Inflammatory macrophage treated with lipopolysaccharide for 1 hour (primary cell): ENCODE measurements around the gene CD274.
A peak's percentile ranks its signal among the peaks of the same experiment; 100 is the strongest.
"Not testable (repeated sequence)": the region's sequence is repeated elsewhere in the genome, so short reads cannot be mapped to it uniquely, and the experiment has no call there.

Experiments used
- DNase-seq, 2 donors: peaks; one replicate each; pipeline ENCODE4 v3.0.0-alpha.2; 2020 to 2022

Gene CD274

DNA sequence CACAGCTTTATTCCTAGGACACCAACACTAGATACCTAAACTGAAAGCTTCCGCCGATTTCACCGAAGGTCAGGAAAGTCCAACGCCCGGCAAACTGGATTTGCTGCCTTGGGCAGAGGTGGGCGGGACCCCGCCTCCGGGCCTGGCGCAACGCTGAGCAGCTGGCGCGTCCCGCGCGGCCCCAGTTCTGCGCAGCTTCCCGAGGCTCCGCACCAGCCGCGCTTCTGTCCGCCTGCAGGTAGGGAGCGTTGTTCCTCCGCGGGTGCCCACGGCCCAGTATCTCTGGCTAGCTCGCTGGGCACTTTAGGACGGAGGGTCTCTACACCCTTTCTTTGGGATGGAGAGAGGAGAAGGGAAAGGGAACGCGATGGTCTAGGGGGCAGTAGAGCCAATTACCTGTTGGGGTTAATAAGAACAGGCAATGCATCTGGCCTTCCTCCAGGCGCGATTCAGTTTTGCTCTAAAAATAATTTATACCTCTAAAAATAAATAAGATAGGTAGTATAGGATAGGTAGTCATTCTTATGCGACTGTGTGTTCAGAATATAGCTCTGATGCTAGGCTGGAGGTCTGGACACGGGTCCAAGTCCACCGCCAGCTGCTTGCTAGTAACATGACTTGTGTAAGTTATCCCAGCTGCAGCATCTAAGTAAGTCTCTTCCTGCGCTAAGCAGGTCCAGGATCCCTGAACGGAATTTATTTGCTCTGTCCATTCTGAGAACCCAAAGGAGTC lies at the start of gene CD274:
Gene CD274, plus strand, starts transcription at position 184 of the 733 bp plus-strand sequence. CDS start 5,572 bp downstream, outside the sequence.
- DNase-seq = peak; percentile 97 to 99

DNA sequence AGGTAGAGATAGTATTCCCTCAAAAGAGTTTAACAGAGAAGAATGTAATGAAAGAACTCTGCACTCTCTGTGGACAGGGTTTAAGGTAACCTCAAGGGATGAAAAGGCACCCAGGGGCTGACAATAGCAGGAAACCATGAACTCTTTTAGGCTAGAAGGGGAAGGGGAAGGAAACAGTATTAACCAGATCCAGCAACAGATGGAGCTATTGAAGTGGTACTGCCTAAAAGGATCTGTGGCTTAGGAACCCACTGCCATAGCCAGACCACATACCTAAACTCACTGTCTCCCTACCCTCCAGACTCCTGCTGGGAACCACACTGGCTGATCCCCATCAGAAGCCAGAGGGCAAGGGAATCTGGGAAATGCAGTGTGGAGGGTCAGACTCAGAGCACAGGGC lies 48.1 kb upstream of the CD274 start:
- DNase-seq = no peak

DNA sequence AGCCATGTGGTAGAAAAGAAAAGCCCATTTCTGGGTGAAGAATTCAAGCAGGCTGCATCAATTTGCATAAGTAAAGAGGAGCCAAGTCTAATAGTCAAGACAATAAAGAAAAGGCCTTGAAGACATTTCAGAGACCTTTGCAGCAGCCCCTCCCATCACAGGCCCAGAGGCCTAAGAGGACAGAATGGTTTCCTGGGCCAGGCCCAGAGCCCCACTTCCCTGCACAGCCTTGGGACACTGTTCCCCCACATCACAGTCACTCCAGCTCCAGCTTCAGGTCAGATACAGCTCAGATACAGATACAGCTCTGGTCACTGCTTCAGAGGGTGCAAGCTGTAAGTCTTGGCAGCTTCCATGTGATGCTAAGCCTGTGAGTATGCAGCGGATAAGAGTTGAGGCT lies 41.7 kb upstream of the CD274 start:
- DNase-seq = no peak

DNA sequence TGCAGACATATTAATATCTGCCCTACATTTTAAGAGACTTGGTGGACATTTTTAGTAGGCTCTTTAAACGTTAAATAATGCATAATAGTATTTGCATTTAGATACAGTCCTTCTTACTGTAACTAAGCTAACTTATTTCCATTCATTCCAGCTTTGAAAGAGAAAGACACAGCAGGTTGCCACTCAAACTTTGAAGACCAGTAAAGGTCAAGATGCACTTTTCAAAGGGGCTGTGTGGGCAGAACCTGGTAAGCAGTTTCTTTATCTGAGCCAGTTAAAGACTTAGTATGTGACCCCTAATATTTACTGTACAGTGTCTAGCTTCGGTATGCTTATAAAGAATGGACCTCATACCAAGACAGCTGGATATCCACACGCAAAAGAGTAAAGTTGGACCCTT lies 33.4 kb upstream of the CD274 start:
- no peak for DNase-seq

DNA sequence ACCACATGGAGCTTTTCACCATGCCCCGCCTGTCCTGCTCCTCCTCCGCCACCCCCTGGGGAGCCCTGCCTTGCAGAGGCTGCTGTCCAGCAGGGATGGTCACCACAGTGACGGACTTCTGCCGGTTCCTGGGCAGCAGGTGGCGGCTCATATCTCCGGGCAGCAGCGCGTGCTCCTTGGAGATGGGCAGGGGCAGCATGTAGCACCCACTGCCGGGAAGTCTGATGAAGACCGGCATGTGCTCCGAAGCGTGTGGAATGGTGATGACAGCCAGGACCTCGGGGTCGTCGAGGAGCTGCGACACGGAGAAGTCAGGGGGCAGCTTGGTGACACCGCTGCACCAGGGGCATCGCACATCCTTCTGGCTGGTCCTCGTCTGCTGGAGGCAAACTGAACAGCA lies 31.9 kb upstream of the CD274 start:
- DNase-seq = no peak

DNA sequence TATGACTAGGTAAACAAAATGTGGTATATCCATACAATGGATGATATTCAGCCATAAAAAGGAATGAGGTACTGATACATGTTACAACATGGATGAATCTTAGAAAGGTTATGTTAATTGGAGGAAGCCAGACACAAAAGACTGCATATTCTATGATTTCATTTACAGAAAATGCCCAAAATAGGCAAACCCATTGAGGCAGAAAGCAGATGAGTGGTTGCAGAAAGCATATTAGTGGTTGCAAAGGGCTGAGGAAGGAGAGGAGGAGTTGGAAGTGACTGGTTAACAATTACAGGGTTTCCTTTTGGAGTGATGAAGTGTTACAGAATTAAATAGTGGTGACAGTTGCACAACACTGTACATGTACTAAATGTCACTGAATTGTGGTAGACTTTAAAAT lies 30.4 kb upstream of the CD274 start:
- no peak for DNase-seq

DNA sequence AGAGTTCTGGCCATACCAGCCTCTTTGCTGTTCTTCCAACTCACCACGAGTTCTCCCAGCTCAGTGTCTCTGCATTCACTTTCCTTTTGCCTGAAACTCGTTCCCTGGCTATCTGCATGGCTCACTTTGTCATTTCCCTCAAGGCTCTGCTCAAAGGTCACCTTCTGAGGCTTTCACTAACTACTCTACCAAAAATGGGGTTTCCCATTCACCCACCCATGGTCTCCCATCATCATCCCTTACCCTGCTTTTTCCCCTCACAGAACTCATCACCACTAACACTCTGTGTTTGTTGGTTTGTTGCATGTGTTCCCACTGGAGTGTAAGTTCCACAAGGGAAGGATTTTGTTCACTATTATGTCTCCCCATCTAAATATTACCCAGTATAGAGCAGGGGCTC lies 29.2 kb upstream of the CD274 start:
- no peak for DNase-seq

DNA sequence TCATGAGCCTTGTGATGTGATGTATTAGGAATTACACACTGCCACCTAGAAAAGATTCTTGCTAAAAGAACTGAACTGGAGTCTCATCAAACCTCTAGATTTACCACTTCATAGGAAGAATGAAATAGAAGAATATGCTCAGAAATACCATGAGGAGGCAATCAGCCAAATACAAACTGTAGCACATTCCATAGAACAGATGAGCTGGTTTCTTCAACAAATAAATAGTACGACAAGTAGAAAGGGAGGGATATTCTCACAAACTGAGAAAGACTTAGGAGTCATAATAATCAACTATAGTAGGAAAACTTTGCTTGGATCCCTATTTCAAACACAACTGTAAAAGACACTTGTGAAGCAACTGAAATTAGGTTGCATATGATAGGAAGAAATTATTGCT lies 28.1 kb upstream of the CD274 start:
- no peak for DNase-seq

DNA sequence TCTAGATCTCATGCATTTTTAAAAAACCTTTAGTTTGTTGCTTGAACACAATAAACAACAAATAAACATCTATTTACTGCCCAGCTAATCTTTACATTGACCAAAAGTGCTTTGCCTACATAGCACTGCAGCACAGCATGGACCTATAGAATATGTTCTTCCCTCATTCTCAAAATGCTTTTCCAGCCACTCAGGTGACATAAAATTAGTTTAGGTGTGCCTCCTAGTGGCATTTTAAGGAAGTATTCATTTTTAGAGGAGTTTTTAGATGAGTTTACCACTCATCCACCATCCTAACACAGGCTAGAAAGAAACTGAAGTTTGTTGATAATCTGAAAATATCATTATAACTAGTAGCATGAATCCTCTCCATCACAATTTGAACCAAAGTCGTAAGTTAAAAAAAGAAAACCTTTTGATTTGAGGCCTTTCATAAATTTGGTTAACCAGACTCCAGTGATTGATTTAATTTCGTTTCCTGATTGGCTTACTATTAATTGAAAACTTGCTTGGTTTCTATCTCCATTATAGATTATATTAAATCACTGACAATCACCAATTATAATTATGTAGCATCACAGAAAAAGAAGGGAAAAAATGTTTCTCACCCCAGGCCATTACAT lies 25.2 kb upstream of the CD274 start:
- peak in 1 of 2 donors; percentile 43 for DNase-seq

DNA sequence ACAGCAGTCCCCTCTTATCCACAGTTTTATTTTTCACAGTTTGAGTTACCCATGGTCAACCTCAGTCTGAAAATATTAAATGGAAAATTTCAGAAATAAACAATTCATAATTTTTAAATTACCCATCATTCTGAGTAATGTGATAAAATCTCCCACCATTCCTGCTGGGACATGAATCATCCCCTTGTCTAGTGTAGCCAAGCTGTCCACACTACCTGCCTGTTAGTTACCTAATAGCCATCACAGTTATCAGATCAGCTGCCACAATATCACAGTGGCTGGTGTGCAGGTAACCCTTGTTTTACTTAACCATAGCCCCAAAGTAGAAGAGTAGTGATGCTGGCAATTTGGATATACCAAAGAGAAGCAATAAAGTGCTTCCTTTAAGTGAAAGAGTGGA lies 23.3 kb upstream of the CD274 start:
- DNase-seq = no peak

DNA sequence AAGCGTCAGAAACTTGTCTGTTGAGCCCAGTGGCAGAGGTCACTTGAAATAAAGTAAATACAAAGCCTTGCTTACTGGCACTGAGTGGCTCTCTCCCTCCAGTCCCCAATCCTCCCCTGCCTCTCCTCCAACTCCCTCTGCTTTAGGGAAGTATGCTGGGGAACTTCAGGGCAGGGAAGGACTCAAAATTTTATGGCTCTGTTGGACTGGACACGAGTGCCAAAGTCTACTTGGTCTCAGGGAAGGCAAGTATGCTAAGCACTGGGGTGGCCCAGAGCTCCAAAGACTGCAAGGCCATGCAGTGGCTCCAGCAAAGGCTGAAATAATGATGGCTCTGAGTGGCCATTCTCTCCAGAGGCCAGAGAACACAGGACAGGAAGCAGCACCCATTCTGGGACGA lies 22.2 kb upstream of the CD274 start:
- DNase-seq = no peak

DNA sequence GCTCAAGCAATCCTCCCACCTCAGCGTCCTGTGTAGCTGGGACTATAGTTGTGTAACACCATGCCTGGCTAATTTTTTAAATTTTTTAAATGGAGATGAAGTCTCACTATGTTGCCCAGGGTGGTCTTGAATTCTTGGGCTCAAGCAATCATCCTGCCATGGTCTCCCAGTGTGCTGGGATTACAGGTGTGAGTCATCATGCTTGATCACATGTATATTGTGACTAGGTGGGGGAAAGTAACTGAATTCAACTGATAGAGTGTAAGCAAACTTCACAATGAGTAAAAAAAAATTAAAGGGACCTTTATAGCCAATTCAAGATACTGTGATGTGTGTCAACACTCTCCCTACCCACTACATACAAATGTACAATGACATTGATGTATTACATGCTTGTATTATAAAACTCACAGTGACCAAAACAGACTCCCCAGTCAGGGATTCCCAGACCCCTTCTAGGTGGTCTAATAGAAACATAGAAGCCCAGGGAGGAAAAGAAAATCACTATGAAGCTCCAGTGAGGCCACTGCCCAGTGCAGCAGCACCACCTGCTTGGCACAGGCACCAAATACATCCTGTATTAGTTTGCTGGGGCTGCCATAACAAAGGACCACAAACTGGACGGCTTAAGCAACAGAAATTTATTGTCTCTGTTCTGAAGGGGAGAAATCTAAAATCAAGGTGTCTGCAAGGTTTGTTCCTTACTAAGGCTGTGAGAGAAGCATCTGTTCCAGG lies 21.4 kb upstream of the CD274 start:
- no peak for DNase-seq

DNA sequence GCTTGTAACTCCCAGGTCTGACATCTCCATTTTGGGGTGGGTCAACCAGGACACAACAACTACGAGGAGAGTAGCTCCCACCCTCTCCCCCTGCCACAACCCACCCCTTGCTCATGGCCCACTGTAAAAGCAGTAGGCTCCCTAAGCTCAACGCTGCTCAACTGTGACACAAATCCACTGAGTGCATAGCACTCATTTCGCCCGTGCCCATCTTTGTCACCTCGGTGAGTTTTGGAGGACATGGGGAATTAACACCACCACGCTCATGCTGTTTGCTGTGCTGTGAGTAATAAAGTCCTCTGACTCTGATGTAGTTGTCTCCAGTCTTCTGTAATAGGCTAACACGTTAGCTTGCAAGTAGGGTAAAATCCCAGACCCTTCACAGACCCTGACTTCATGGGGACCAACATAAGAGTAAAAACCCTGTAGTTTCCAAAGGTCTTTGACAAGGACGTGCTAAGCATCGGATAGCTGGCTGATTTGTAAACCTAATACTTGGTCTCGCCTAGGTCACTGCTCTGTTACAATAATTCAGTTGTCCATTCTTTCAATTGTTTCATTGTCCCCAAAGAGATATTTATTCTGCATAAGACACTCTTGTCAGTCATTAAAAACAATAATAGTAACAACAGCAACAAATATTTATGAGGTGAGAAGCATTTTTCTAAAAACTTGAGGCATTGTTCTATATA lies 20.3 kb upstream of the CD274 start:
- DNase-seq = no peak

DNA sequence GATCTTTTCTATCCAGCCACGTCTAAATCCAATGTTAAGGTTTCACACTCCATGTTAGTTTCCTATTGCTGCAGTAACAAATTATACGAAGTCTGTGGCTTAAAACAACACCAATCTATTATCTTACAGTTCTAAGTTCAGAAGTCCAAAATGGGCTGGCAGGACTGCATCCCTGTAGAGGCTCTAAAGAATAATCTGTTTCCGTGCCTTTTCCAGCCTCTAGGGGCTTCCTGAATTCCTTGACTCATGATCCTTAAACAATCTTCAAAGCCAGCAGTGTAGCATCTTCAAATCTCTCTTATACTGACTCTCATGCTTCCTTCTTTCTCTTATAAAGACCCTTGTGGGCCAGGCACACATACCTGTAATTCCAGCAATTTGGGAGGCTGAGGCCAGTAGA lies 19.4 kb upstream of the CD274 start:
- DNase-seq = no peak

DNA sequence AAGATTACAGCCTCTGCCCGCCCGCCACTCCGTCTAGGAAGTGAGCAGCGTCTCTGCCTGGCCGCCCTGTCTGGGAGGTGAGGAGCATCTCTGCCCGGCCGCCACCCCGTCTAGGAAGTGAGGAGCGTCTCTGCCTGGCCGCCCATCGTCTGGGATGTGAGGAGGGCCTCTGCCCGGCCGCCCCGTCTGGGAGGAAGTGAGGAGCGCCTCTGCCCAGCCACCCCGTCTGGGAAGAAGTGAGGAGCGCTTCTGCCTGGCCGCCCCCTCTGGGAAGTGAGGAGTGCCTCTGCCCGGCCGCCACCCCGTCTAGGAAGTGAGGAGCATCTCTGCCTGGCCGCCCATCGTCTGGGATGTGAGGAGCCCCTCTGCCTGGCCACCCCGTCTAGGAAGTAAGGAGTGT lies 17.5 kb upstream of the CD274 start:
- not testable (repeated sequence) for DNase-seq

DNA sequence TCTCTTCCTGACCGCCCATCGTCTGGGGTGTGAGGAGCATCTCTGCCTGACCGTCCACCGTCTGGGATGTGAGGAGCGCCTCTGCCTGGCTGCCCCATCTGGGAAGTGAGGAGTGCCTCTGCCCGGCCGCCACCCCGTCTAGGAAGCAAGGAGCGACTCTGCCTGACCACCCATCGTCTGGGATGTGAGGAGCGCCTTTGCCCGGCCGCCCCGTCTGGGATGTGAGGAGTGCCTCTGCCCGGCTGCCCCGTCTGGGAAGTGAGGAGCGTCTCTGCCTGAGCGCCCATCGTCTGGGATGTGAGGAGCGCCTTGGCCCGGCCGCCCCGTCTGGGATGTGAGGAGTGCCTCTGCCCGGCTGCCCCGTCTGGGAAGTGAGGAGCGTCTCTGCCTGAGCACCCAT lies 17.0 kb upstream of the CD274 start:
- DNase-seq = not testable (repeated sequence)

DNA sequence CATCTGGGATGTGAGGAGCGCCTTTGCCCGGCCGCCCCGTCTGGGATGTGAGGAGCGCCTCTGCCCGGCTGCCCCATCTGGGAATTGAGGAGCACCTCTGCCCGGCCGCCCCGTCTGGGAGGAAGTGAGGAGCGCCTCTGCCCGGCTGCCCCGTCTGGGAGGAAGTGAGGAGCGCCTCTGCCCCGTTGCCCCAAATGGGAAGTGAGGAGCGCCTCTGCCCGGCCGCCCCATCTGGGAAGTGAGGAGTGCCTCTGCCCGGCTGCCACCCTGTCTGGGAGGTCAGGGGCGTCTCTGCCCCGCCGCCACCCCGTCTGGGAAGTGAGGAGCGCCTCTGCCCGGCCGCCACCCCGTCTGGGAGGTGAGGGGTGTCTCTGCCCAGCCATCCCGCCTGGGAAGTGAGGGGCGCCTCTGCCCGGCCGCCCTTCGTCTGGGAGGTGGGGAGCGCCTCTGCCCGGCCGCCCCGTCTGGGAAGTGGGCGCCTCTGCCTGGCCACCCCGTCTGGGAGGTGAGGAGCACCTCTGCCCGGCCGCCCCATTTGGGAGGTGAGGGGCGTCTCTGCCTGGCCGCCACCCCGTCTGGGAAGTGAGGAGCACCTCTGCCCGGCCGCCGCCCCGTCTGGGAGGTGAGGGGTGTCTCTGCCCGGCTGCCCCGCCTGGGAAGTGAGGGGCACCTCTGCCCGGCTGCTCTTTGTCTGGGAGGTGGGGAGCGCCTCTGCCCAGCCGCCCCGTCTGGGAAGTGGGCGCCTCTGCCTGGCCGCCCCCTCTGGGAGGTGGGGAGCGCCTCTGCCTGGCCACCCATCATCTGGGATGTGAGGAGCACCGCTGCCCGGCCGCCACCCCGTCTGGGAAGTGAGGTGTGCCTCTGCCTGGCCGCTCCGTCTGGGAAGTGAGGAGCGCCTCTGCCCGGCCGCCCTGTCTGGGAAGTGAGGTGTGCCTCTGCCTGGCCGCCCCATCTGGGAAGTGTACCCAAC lies 16.2 kb upstream of the CD274 start:
- DNase-seq = not testable (repeated sequence)

DNA sequence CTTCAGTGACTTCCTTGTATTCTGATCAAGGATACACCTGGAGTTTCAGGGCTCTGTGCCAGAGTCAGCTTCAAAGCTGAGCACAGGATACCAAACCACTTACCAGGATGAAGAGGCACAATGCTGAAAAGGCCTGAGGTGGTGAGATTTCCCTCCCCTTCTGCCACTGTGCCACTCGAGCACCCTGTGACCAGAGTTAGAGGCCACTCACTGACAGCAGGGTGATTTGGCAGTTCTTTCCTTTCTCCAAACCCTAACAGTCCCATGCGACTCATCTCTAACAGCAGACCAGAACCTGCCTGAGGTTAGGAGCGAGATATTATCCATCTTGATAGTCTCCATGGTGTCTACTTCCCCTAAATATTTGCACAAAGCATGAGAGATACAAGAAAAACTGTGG lies 14.4 kb upstream of the CD274 start:
- DNase-seq = no peak

DNA sequence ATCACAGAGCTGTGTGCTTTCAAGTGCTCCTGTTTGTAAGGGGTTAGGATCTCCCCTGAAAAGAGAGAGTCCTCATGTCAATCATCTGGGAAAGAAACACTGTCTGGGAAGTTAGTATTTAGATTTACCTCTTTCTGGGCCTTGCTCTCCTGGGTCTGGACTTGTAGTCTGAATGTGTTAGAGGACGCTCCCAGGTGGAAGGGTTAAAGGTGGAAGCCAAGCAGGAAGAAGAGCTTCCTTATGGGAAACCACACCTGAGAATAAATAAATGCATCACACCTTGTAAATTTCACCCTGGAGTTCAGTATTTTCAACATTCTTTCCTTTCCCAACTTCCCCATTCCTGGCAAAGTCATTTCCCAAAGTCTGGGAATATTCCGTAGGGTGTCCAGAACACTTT lies 13.9 kb upstream of the CD274 start:
- DNase-seq = no peak

DNA sequence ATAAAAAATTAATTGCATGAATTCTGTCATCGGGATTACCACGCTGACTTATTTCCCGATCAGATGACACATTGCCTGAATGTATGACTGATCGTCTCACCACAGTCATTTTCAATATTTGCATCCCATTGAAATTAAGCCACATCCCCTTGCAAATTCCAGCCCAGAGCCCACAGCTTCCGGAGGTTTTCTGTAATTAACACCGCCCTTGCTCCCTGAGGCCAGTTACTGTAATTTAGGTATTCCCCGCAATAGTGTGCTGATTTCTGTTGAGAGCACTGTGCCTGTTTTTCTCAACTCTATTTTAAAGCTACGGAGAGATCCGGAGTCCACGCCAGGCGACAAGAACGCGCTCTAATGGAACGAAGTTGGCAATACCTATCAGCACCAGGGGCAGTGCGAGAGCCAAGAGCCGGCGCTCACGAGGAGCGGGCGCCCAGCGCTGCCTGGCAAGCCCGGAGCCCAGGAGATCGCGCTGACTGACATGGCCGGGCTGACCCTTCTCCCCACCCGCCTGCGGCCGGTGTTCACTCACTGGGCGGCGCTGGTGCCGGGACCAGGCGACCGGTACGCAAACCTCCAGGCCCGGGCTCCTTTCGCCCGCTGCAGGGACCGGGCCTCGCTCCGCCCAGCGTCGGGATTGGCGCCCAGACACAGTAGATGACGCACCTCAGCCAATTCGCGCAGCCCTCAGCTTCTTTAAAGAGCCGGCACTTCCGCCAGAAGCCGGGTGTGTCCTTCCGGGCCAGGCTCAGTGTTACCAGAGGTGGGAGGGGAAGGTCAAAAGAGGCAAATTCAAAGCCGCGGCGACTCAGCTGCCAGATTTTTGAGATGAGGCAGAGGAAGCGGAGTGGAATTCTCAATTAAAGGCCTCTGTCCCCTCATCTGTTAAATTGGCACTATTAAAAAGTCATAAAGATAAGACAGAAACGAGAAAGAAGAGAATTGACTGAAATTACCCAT lies 12.8 kb upstream of the CD274 start, which contains the start of gene PLGRKT:
Gene PLGRKT, minus strand, starts transcription at position 672 of the 963 bp plus-strand sequence. CDS start 5,948 bp downstream, outside the sequence.
- DNase-seq = peak; percentile 94 to 98
